Naive thymus-derived CD4-positive, alpha-beta T cell (primary cell): ENCODE measurements around the gene PLPP1. TPM values are rescaled to one million over a fixed set of nuclear protein-coding genes. Genes with fewer than 3 reads are reported as not detected.

ENCODE experiments used
- ATAC-seq: fragments of 150-1000 bp; cut with Tn5 transposase; 2 replicates; pipeline ENCODE4 v1.10.0; 2021; ENCODE audit warnings: mild to moderate bottlenecking, moderate library complexity
- CTCF ChIA-PET: fragments of 350-600 bp; sonication (Branson Sonifier 250); formaldehyde crosslinking; loops from one replicate; lab custom pipeline; 2021; ENCODE audit warnings: antibody characterized with exemption; lab: Charles Lee
- POLR2A ChIA-PET: fragments of 350-600 bp; sonication (Branson Sonifier 250); formaldehyde crosslinking; loops from one replicate; lab custom pipeline; 2021; ENCODE audit warnings: antibody characterized with exemption, inconsistent platforms; lab: Charles Lee
- DNase-seq, 9 donors: peaks; one replicate each; pipeline versions ENCODE4 v3.0.0 to v3.0.0-alpha.2; 2020 to 2022; ENCODE audit warnings: mixed read lengths in 1 of 9
- H3K27ac ChIP-seq: one replicate; pipeline ENCODE4 v1.7.0; 2013; ENCODE audit warnings: mild to moderate bottlenecking, low read depth, low read length, moderate library complexity
- H3K27me3 ChIP-seq, 2 donors: one replicate each; pipeline ENCODE4 v1.7.0; 2013; ENCODE audit warnings: low read length in 2 of 2, mild to moderate bottlenecking in 2 of 2, moderate library complexity in 2 of 2; ENCODE audit not compliant: control insufficient read depth in 2 of 2, insufficient read depth in 2 of 2
- H3K36me3 ChIP-seq, 3 experiments: 1 replicate in 2 of 3; 2 replicates in 1 of 3; pipeline ENCODE4 v1.7.0; 2013; ENCODE audit warnings: low read length in 3 of 3, mild to moderate bottlenecking in 3 of 3, moderate library complexity in 1 of 3; ENCODE audit not compliant: insufficient read depth in 3 of 3, control insufficient read depth in 2 of 3
- H3K4me1 ChIP-seq, 2 donors: one replicate each; pipeline ENCODE4 v1.7.0; 2013; ENCODE audit warnings: low read length in 2 of 2, mild to moderate bottlenecking in 2 of 2, moderate library complexity in 1 of 2; ENCODE audit not compliant: control insufficient read depth in 2 of 2, insufficient read depth in 2 of 2
- H3K4me3 ChIP-seq: 2 replicates; pipeline ENCODE4 v1.7.0; 2013; ENCODE audit warnings: mild to moderate bottlenecking, low read length
- H3K9me3 ChIP-seq, 3 experiments: 1 replicate in 2 of 3; 2 replicates in 1 of 3; pipeline ENCODE4 v1.7.0; 2013; ENCODE audit warnings: low read length in 3 of 3; ENCODE audit not compliant: control insufficient read depth in 2 of 3
- H3K27ac Mint-ChIP-seq, 9 donors: one replicate each; pipeline ENCODE4 v1.8.0; 2020 to 2022; ENCODE audit warnings: mixed read lengths in 9 of 9, mild to moderate bottlenecking in 8 of 9, moderate library complexity in 5 of 9, inconsistent platforms in 2 of 9
- H3K27me3 Mint-ChIP-seq, 5 donors: one replicate each; pipeline ENCODE4 v1.8.0; 2021 to 2022; ENCODE audit warnings: mixed read lengths in 5 of 5, mild to moderate bottlenecking in 1 of 5
- H3K36me3 Mint-ChIP-seq, 5 donors: one replicate each; pipeline ENCODE4 v1.8.0; 2020 to 2022; ENCODE audit warnings: mixed read lengths in 5 of 5, mild to moderate bottlenecking in 3 of 5, inconsistent platforms in 1 of 5
- H3K4me1 Mint-ChIP-seq, 7 donors: one replicate each; pipeline ENCODE4 v1.8.0; 2020 to 2022; ENCODE audit warnings: mixed read lengths in 7 of 7, mild to moderate bottlenecking in 3 of 7, inconsistent platforms in 1 of 7
- H3K4me3 Mint-ChIP-seq, 10 donors: one replicate each; pipeline ENCODE4 v1.8.0; 2020 to 2022; ENCODE audit warnings: mild to moderate bottlenecking in 10 of 10, mixed read lengths in 10 of 10, moderate library complexity in 6 of 10, inconsistent platforms in 2 of 10
- H3K9me3 Mint-ChIP-seq, 11 donors: one replicate each; pipeline ENCODE4 v1.8.0; 2020 to 2022; ENCODE audit warnings: mixed read lengths in 11 of 11, mild to moderate bottlenecking in 4 of 11, inconsistent platforms in 1 of 11, moderate library complexity in 1 of 11
- intact Hi-C, 2 donors: fragments of 100-400 bp; cut with micrococcal nuclease; formaldehyde crosslinking; loops; one replicate each; pipeline ENCODE4 v1.15.1; 2023
- polyA plus RNA-seq, 2 donors: library from polyadenylated mRNA; unstranded; fragments of 300-500 nt; fragmentation: Illumina TruSeq; gene quantifications; one replicate each; pipeline ENCODE4 v1.2.3, GENCODE V29; 2021
- total RNA-seq, 6 experiments: library from RNA in 5 of 6; stranded (reverse) in 5 of 6; gene quantifications; 1 replicate in 5 of 6; 2 replicates in 1 of 6; pipeline ENCODE4 v1.2.3 and lab custom pipeline; 2021 to 2026

PLPP1 gene
- total and polyA plus RNA-seq, 7 experiments from 2014 or later: 8.0 to 31.3 (median 12.9) TPM

GRCh38 chr5:55551358-55551757 is 16.6 kb upstream of the PLPP1 start:
- POLR2A ChIA-PET: no interaction called here

GRCh38 chr5:55547781-55548180 is 13.0 kb upstream of the PLPP1 start:
- DNase-seq: no peak
- ChIA-PET CTCF (no interaction called here), POLR2A (interaction anchor here (1.1 kb wide), 1 partner anchor 14 kb away, joined by 4 read pairs; no protein-coding TSS in a partner anchor)
- ATAC-seq: no peak
- intact Hi-C loops: no loop called here
- no peaks in the 10 kb centered on the region for H3K36me3 Mint-ChIP-seq
- no peak overlapping the region for H3K4me3 Mint-ChIP-seq
- peaks cover 5 to 18% (median 11%) of the 10 kb centered on the region in 7 donors for H3K4me1 Mint-ChIP-seq
- Histone ChIP-seq H3K4me1 (no peaks in the 10 kb centered on the region), H3K36me3 (no peaks in the 10 kb centered on the region), H3K27ac (no peak overlapping the region), H3K9me3 (no peaks in the 10 kb centered on the region), H3K4me3 (no peak overlapping the region), H3K27me3 (peaks cover 0 to 3% of the 10 kb centered on the region in 2 donors)
- no peaks in the 10 kb centered on the region for H3K9me3 Mint-ChIP-seq
- H3K27me3 Mint-ChIP-seq: peaks cover 0 to 26% (median 7%) of the 10 kb centered on the region in 5 donors
- H3K27ac Mint-ChIP-seq: peak overlapping the region in 1 of 9 donors; percentile 84

More at GRCh38 chr5:55551358-55551757, 16.6 kb upstream of the PLPP1 start:
- Mint-ChIP-seq H3K9me3 (no peaks in the 10 kb centered on the region), H3K27me3 (peaks cover 0 to 22% (median 7%) of the 10 kb centered on the region in 5 donors), H3K36me3 (no peaks in the 10 kb centered on the region), H3K27ac (no peak overlapping the region), H3K4me3 (no peak overlapping the region), H3K4me1 (peaks cover 2 to 17% (median 7%) of the 10 kb centered on the region in 7 donors)
- Histone ChIP-seq H3K27me3 (no peaks in the 10 kb centered on the region), H3K4me3 (no peak overlapping the region), H3K36me3 (no peaks in the 10 kb centered on the region), H3K4me1 (no peaks in the 10 kb centered on the region), H3K27ac (no peak overlapping the region), H3K9me3 (no peaks in the 10 kb centered on the region)
- CTCF ChIA-PET: no interaction called here
- no peak for ATAC-seq
- DNase-seq: no peak
- intact Hi-C loops: no loop called here

- ChIA-PET CTCF (interaction anchor here (1.3 kb wide), 1 partner anchor 38 kb away, joined by 3 read pairs; no protein-coding TSS in a partner anchor), POLR2A (interaction anchor here (1.1 kb wide), 1 partner anchor 13 kb away, joined by 4 read pairs; no protein-coding TSS in a partner anchor)
- H3K27me3 Mint-ChIP-seq: peaks cover 0 to 26% (median 7%) of the 10 kb centered on the region in 5 donors
- H3K36me3 Mint-ChIP-seq: no peaks in the 10 kb centered on the region
- no peak overlapping the region for H3K4me3 ChIP-seq
- DNase-seq: no peak
- H3K9me3 Mint-ChIP-seq: no peaks in the 10 kb centered on the region
- ATAC-seq: no peak
- peaks cover 0 to 3% of the 10 kb centered on the region in 2 donors for H3K27me3 ChIP-seq
- H3K36me3 ChIP-seq: no peaks in the 10 kb centered on the region
- H3K27ac Mint-ChIP-seq: no peak overlapping the region
- peaks cover 5 to 18% (median 13%) of the 10 kb centered on the region in 7 donors for H3K4me1 Mint-ChIP-seq
- H3K9me3 ChIP-seq: no peaks in the 10 kb centered on the region
- no peak overlapping the region for H3K4me3 Mint-ChIP-seq
- intact Hi-C loops: no loop called here
- H3K27ac ChIP-seq: no peak overlapping the region
- no peaks in the 10 kb centered on the region for H3K4me1 ChIP-seq
Observed at GRCh38 chr5:55546947-55547346, 12.2 kb upstream of the PLPP1 start.

- Histone ChIP-seq H3K36me3 (no peaks in the 10 kb centered on the region), H3K27ac (no peak overlapping the region), H3K4me3 (no peak overlapping the region), H3K4me1 (peaks cover 3 to 14% of the 10 kb centered on the region in 2 donors), H3K27me3 (peaks cover 0 to 3% of the 10 kb centered on the region in 2 donors), H3K9me3 (no peaks in the 10 kb centered on the region)
- peaks cover 11 to 42% (median 35%) of the 10 kb centered on the region in 7 donors for H3K4me1 Mint-ChIP-seq
- CTCF ChIA-PET: interaction anchor here (0.5 kb wide), 1 partner anchor 175 kb away, joined by 5 read pairs; no protein-coding TSS in a partner anchor
- ATAC-seq (no peak), DNase-seq (no peak)
- peak overlapping the region in 1 of 9 donors; percentile 20 for H3K27ac Mint-ChIP-seq
- POLR2A ChIA-PET: no interaction called here
- peaks cover 0 to 18% (median 7%) of the 10 kb centered on the region in 5 donors for H3K27me3 Mint-ChIP-seq
- H3K36me3 Mint-ChIP-seq: peaks cover 0 to 2% (median 0%) of the 10 kb centered on the region in 5 donors
- no peaks in the 10 kb centered on the region for H3K9me3 Mint-ChIP-seq
- H3K4me3 Mint-ChIP-seq: no peak overlapping the region
- intact Hi-C loops: no loop called here
Observed at GRCh38 chr5:55544341-55544740, 9.6 kb upstream of the PLPP1 start.

- peak overlapping the region; percentile 53 for H3K27ac ChIP-seq
- DNase-seq (peak in 5 of 9 donors; percentile 22 to 47 (median 38)), ATAC-seq (peak; percentile 45)
- H3K36me3 Mint-ChIP-seq: peaks cover 0 to 2% (median 0%) of the 10 kb centered on the region in 5 donors
- H3K4me3 ChIP-seq: no peak overlapping the region
- intact Hi-C loops: no loop called here
- ChIA-PET CTCF (interaction anchor here (0.6 kb wide), 1 partner anchor 1276 kb away, joined by 3 read pairs; no protein-coding TSS in a partner anchor), POLR2A (interaction anchor here (0.7 to 1.0 kb wide), 3 partner anchors 91 to 133 kb away, joined by 3 to 4 read pairs (median 3); no protein-coding TSS in a partner anchor)
- H3K4me1 ChIP-seq: peaks cover 3 to 25% of the 10 kb centered on the region in 2 donors
- H3K27me3 ChIP-seq: peaks cover 0 to 3% of the 10 kb centered on the region in 2 donors
- peak overlapping the region in 9 of 10 donors; percentile 23 to 75 (median 69) for H3K4me3 Mint-ChIP-seq
- H3K4me1 Mint-ChIP-seq: peaks cover 13 to 46% (median 39%) of the 10 kb centered on the region in 7 donors
- no peaks in the 10 kb centered on the region for H3K9me3 ChIP-seq
- no peaks in the 10 kb centered on the region for H3K9me3 Mint-ChIP-seq
- H3K36me3 ChIP-seq: no peaks in the 10 kb centered on the region
- H3K27me3 Mint-ChIP-seq: peaks cover 0 to 3% (median 0%) of the 10 kb centered on the region in 5 donors
- peak overlapping the region; percentile 3 to 86 (median 77) for H3K27ac Mint-ChIP-seq
Observed at GRCh38 chr5:55541056-55541635, 6.4 kb upstream of the PLPP1 start.

GRCh38 chr5:55540525-55540924 is 5.8 kb upstream of the PLPP1 start:
- Histone ChIP-seq H3K36me3 (no peaks in the 10 kb centered on the region), H3K9me3 (no peaks in the 10 kb centered on the region), H3K27me3 (peaks cover 0 to 3% of the 10 kb centered on the region in 2 donors), H3K4me3 (no peak overlapping the region), H3K27ac (peak overlapping the region; percentile 53), H3K4me1 (peaks cover 3 to 25% of the 10 kb centered on the region in 2 donors)
- ChIA-PET POLR2A (interaction anchor here (0.7 to 1.0 kb wide), 2 partner anchors 91 to 110 kb away, joined by 3 to 4 read pairs; no protein-coding TSS in a partner anchor), CTCF (interaction anchor here (1.0 kb wide), 1 partner anchor 151 kb away, joined by 3 read pairs; no protein-coding TSS in a partner anchor)
- ATAC-seq (no peak), DNase-seq (no peak)
- intact Hi-C loops: no loop called here
- peaks cover 16 to 52% (median 44%) of the 10 kb centered on the region in 7 donors for H3K4me1 Mint-ChIP-seq
- H3K9me3 Mint-ChIP-seq: no peaks in the 10 kb centered on the region
- H3K27me3 Mint-ChIP-seq: peaks cover 0 to 1% (median 0%) of the 10 kb centered on the region in 5 donors
- peak overlapping the region; percentile 14 to 90 (median 77) for H3K27ac Mint-ChIP-seq
- peak overlapping the region; percentile 1 to 79 (median 60) for H3K4me3 Mint-ChIP-seq
- peaks cover 0 to 2% (median 0%) of the 10 kb centered on the region in 5 donors for H3K36me3 Mint-ChIP-seq
